ENCODE results near the gene ZNF502. TPM values are rescaled to one million over a fixed set of nuclear protein-coding genes. Genes with fewer than 3 reads are reported as not detected.
A peak's percentile ranks its signal among the peaks of the same experiment; 100 is the strongest.

ZNF502 gene
- polyA plus RNA-seq, 1 donor, result 9.9 TPM

GRCh38 chr3:44685128-44685800 lies 27.2 kb upstream of the ZNF502 start:
- Histone ChIP-seq H3K36me3 (ENCODE audit: control insufficient read depth, insufficient read depth, low read length) (peaks cover 4% of the 10 kb centered on the region), H3K4me1 (ENCODE audit: control insufficient read depth, insufficient read depth, low read length) (peaks cover 3% of the 10 kb centered on the region), H3K4me3 (ENCODE audit: low read length) (peak overlapping the region; percentile 54), H3K27me3 (ENCODE audit: control insufficient read depth, insufficient read depth, low read length) (peaks cover 2% of the 10 kb centered on the region), H3K9me3 (ENCODE audit: control insufficient read depth, low read depth, low read length) (peaks cover 8% of the 10 kb centered on the region), H3K27ac (ENCODE audit: low read length) (no peak overlapping the region)
- peak; percentile 64 to 87 for DNase-seq
- WGBS (ENCODE audit: insufficient coverage, low lambda C conversion rate), result 0% methylated on average over 2 of the region's 48 CpGs

GRCh38 chr3:44687898-44688297 lies 24.6 kb upstream of the ZNF502 start:
- Histone ChIP-seq H3K9me3 (ENCODE audit: control insufficient read depth, low read depth, low read length) (peaks cover 3% of the 10 kb centered on the region), H3K27ac (ENCODE audit: low read length) (no peak overlapping the region), H3K4me1 (ENCODE audit: control insufficient read depth, insufficient read depth, low read length) (peaks cover 3% of the 10 kb centered on the region), H3K27me3 (ENCODE audit: control insufficient read depth, insufficient read depth, low read length) (peaks cover 2% of the 10 kb centered on the region), H3K36me3 (ENCODE audit: control insufficient read depth, insufficient read depth, low read length) (peaks cover 4% of the 10 kb centered on the region), H3K4me3 (ENCODE audit: low read length) (no peak overlapping the region)
- no peak for DNase-seq
- WGBS (ENCODE audit: insufficient coverage, low lambda C conversion rate), result 60% methylated on average over 1 of the region's 1 CpG

- H3K4me1 ChIP-seq (ENCODE audit: control insufficient read depth, insufficient read depth, low read length), result no peaks in the 10 kb centered on the region
- no peak overlapping the region for H3K27ac ChIP-seq (ENCODE audit: low read length)
- WGBS (ENCODE audit: insufficient coverage, low lambda C conversion rate), result 100% methylated on average over 1 of the region's 10 CpGs
- DNase-seq, result no peak
- H3K27me3 ChIP-seq (ENCODE audit: control insufficient read depth, insufficient read depth, low read length), result no peaks in the 10 kb centered on the region
- H3K36me3 ChIP-seq (ENCODE audit: control insufficient read depth, insufficient read depth, low read length), result peaks cover 27% of the 10 kb centered on the region
- peaks cover 67% of the 10 kb centered on the region for H3K9me3 ChIP-seq (ENCODE audit: control insufficient read depth, low read depth, low read length)
- no peak overlapping the region for H3K4me3 ChIP-seq (ENCODE audit: low read length)
Observed at GRCh38 chr3:44721231-44722102, 9.0 kb downstream of the ZNF502 start.

GRCh38 chr3:44722103-44722401 lies 9.6 kb downstream of the ZNF502 start:
- DNase-seq, result no peak
- no peak overlapping the region for H3K27ac ChIP-seq (ENCODE audit: low read length)
- no peaks in the 10 kb centered on the region for H3K4me1 ChIP-seq (ENCODE audit: control insufficient read depth, insufficient read depth, low read length)
- H3K9me3 ChIP-seq (ENCODE audit: control insufficient read depth, low read depth, low read length), result peaks cover 70% of the 10 kb centered on the region
- peaks cover 27% of the 10 kb centered on the region for H3K36me3 ChIP-seq (ENCODE audit: control insufficient read depth, insufficient read depth, low read length)
- no peaks in the 10 kb centered on the region for H3K27me3 ChIP-seq (ENCODE audit: control insufficient read depth, insufficient read depth, low read length)
- H3K4me3 ChIP-seq (ENCODE audit: low read length), result no peak overlapping the region
- no CpG with 5 or more reads among the region's 1 CpG for WGBS (ENCODE audit: insufficient coverage, low lambda C conversion rate)

GRCh38 chr3:44729384-44729910 lies 17.0 kb downstream of the ZNF502 start, which contains the start of gene ZNF501:
ZNF501 (plus strand) TSS chr3:44729635; CDS start chr3:44734422, 4,787 bp downstream.
- no peaks in the 10 kb centered on the region for H3K4me1 ChIP-seq (ENCODE audit: control insufficient read depth, insufficient read depth, low read length)
- peak within 1 kb of the TSS; percentile 79 for H3K4me3 ChIP-seq (ENCODE audit: low read length)
- H3K27ac ChIP-seq (ENCODE audit: low read length), result peak within 1 kb of the TSS; percentile 62
- no peaks in the 10 kb centered on the region for H3K27me3 ChIP-seq (ENCODE audit: control insufficient read depth, insufficient read depth, low read length)
- peaks cover 28% of the 10 kb centered on the region for H3K36me3 ChIP-seq (ENCODE audit: control insufficient read depth, insufficient read depth, low read length)
- WGBS (ENCODE audit: insufficient coverage, low lambda C conversion rate), result no CpG with 5 or more reads among the region's 46 CpGs
- DNase-seq, result peak; percentile 95 to 98
- H3K9me3 ChIP-seq (ENCODE audit: control insufficient read depth, low read depth, low read length), result peaks cover 40% of the 10 kb centered on the region

- WGBS (ENCODE audit: insufficient coverage, low lambda C conversion rate), result 100% methylated on average over 1 of the region's 3 CpGs
- Histone ChIP-seq H3K4me1 (ENCODE audit: control insufficient read depth, insufficient read depth, low read length) (no peaks in the 10 kb centered on the region), H3K4me3 (ENCODE audit: low read length) (no peak overlapping the region), H3K9me3 (ENCODE audit: control insufficient read depth, low read depth, low read length) (peaks cover 27% of the 10 kb centered on the region), H3K27me3 (ENCODE audit: control insufficient read depth, insufficient read depth, low read length) (no peaks in the 10 kb centered on the region), H3K36me3 (ENCODE audit: control insufficient read depth, insufficient read depth, low read length) (peaks cover 31% of the 10 kb centered on the region), H3K27ac (ENCODE audit: low read length) (no peak overlapping the region)
- DNase-seq, result no peak
Observed at GRCh38 chr3:44734646-44735168, 22.2 kb downstream of the ZNF502 start.

GRCh38 chr3:44761101-44761423 lies 48.6 kb downstream of the ZNF502 start:
- Histone ChIP-seq H3K4me3 (ENCODE audit: low read length) (peak overlapping the region; percentile 99), H3K9me3 (ENCODE audit: control insufficient read depth, low read depth, low read length) (peaks cover 33% of the 10 kb centered on the region), H3K36me3 (ENCODE audit: control insufficient read depth, insufficient read depth, low read length) (peaks cover 5% of the 10 kb centered on the region), H3K4me1 (ENCODE audit: control insufficient read depth, insufficient read depth, low read length) (no peaks in the 10 kb centered on the region), H3K27ac (ENCODE audit: low read length) (peak overlapping the region; percentile 80), H3K27me3 (ENCODE audit: control insufficient read depth, insufficient read depth, low read length) (no peaks in the 10 kb centered on the region)
- DNase-seq, result no peak
- WGBS (ENCODE audit: insufficient coverage, low lambda C conversion rate), result no CpG with 5 or more reads among the region's 15 CpGs

- Histone ChIP-seq H3K27me3 (ENCODE audit: control insufficient read depth, insufficient read depth, low read length) (no peaks in the 10 kb centered on the region), H3K9me3 (ENCODE audit: control insufficient read depth, low read depth, low read length) (peaks cover 36% of the 10 kb centered on the region), H3K27ac (ENCODE audit: low read length) (peak within 1 kb of the TSS; percentile 80), H3K4me1 (ENCODE audit: control insufficient read depth, insufficient read depth, low read length) (no peaks in the 10 kb centered on the region), H3K4me3 (ENCODE audit: low read length) (peak within 1 kb of the TSS; percentile 99), H3K36me3 (ENCODE audit: control insufficient read depth, insufficient read depth, low read length) (peaks cover 9% of the 10 kb centered on the region)
- DNase-seq, result peak; percentile 97 to 98
- WGBS (ENCODE audit: insufficient coverage, low lambda C conversion rate), result 0% methylated on average over 1 of the region's 64 CpGs
Observed at GRCh38 chr3:44761424-44762169, 49.1 kb downstream of the ZNF502 start, which contains the start of the genes KIAA1143 and KIF15. KIAA1143 (minus strand) TSS chr3:44761619; CDS start chr3:44761602, 17 bp downstream. KIF15 (plus strand) TSS chr3:44761794; CDS start chr3:44761866, 72 bp downstream.

- no peaks in the 10 kb centered on the region for H3K27me3 ChIP-seq (ENCODE audit: control insufficient read depth, insufficient read depth, low read length)
- H3K4me1 ChIP-seq (ENCODE audit: control insufficient read depth, insufficient read depth, low read length), result no peaks in the 10 kb centered on the region
- peak overlapping the region; percentile 20 for H3K27ac ChIP-seq (ENCODE audit: low read length)
- 0% methylated on average over 2 of the region's 9 CpGs for WGBS (ENCODE audit: insufficient coverage, low lambda C conversion rate)
- DNase-seq, result no peak
- peak overlapping the region; percentile 99 for H3K4me3 ChIP-seq (ENCODE audit: low read length)
- peaks cover 9% of the 10 kb centered on the region for H3K36me3 ChIP-seq (ENCODE audit: control insufficient read depth, insufficient read depth, low read length)
- peaks cover 34% of the 10 kb centered on the region for H3K9me3 ChIP-seq (ENCODE audit: control insufficient read depth, low read depth, low read length)
Observed at GRCh38 chr3:44762170-44762677, 49.8 kb downstream of the ZNF502 start.

Measured in large intestine (tissue), 3 donors.